A549 treated with CpdA at 1 μM for 4 hours (cell line): ENCODE measurements around the gene MGA. TPM values are rescaled to one million over a fixed set of nuclear protein-coding genes. Genes with fewer than 3 reads are reported as not detected.

Experiments used
- total RNA-seq: library from RNA; stranded (reverse); fragments of 200-300 nt; extraction: Qiagen RNA extraction; gene quantifications from 5 replicates; pipeline ENCODE4 v1.2.3, GENCODE V29; 2022; ENCODE audit warnings: low read depth

Gene MGA
- total RNA-seq, result 6.1 to 11.1 TPM (median 6.9 TPM) in 5 replicates

GRCh38 chr15:41660235-41661077 lies at the start of gene MGA:
MGA (plus strand) TSS chr15:41660405.

GRCh38 chr15:41774062-41774881 lies 114.1 kb downstream of the MGA start, which contains the start of gene MAPKBP1:
MAPKBP1 (plus strand) TSS chr15:41774484; CDS start chr15:41775276, 792 bp downstream.

Other genes with a start within 250 kb of the MGA start
- gene RTF1, start 243.3 kb upstream of the MGA start, total RNA-seq, result 16.3 to 27.5 TPM (median 19.5 TPM) in 5 replicates
- 1.2 to 2.0 TPM (median 1.7 TPM) in 5 replicates for gene ITPKA, start 166.5 kb upstream of the MGA start, total RNA-seq
- gene LTK, start 146.6 kb upstream of the MGA start, total RNA-seq, result 0.06 to 0.16 TPM (median 0.10 TPM) in 4 of 5 replicates, not detected in the other
- gene RPAP1, start 116.1 kb upstream of the MGA start, total RNA-seq, result 9.2 to 14.5 TPM (median 12.7 TPM) in 5 replicates
- 11.0 to 13.2 TPM (median 12.4 TPM) in 5 replicates for gene TYRO3, start 101.2 kb upstream of the MGA start, total RNA-seq
- gene MAPKBP1, start 114.1 kb downstream of the MGA start, total RNA-seq, result 2.9 to 5.5 TPM (median 4.5 TPM) in 5 replicates
- 2.2 to 4.2 TPM (median 3.5 TPM) in 5 replicates for gene JMJD7, start 167.7 kb downstream of the MGA start, total RNA-seq
- gene PLA2G4B, start 178.4 kb downstream of the MGA start, total RNA-seq, result 1.4 to 3.3 TPM (median 1.8 TPM) in 5 replicates
- 0.09 to 0.29 TPM (median 0.23 TPM) in 5 replicates for gene SPTBN5, start 233.6 kb downstream of the MGA start, total RNA-seq